Subcutaneous abdominal adipose tissue (tissue), 5 donors: ENCODE data around the gene ARNT2.

Experiments
- H3K27ac ChIP-seq: one replicate; pipeline ENCODE4 v1.7.0; 2013; ENCODE audit warnings: low read depth, mild to moderate bottlenecking, inconsistent platforms, low read length, moderate library complexity
- H3K27me3 ChIP-seq, 5 donors: one replicate each; pipeline ENCODE4 v1.7.0; 2013; ENCODE audit warnings: low read length in 5 of 5, inconsistent platforms in 1 of 5; ENCODE audit not compliant: control insufficient read depth in 5 of 5, insufficient read depth in 4 of 5
- H3K36me3 ChIP-seq, 5 donors: one replicate each; pipeline ENCODE4 v1.7.0; 2013; ENCODE audit warnings: low read length in 5 of 5; ENCODE audit not compliant: control insufficient read depth in 5 of 5, insufficient read depth in 5 of 5
- H3K4me1 ChIP-seq, 5 donors: one replicate each; pipeline ENCODE4 v1.7.0; 2013; ENCODE audit warnings: low read length in 5 of 5, mild to moderate bottlenecking in 3 of 5, moderate library complexity in 1 of 5; ENCODE audit not compliant: control insufficient read depth in 5 of 5, insufficient read depth in 5 of 5
- H3K4me3 ChIP-seq, 5 donors: one replicate each; pipeline ENCODE4 v1.7.0; 2013; ENCODE audit warnings: low read length in 5 of 5, low read depth in 1 of 5
- H3K9ac ChIP-seq, 5 donors: one replicate each; pipeline ENCODE4 v1.7.0; 2013; ENCODE audit warnings: low read length in 5 of 5, mild to moderate bottlenecking in 4 of 5, moderate library complexity in 3 of 5
- H3K9me3 ChIP-seq, 5 donors: one replicate each; pipeline ENCODE4 v1.7.0; 2013; ENCODE audit warnings: low read length in 5 of 5; ENCODE audit not compliant: control insufficient read depth in 5 of 5
- donor health status: healthy.
- donor health status: healthy.
- donor health status: healthy.
- donor health status: healthy.
- donor health status: healthy.

The ARNT2 gene

DNA sequence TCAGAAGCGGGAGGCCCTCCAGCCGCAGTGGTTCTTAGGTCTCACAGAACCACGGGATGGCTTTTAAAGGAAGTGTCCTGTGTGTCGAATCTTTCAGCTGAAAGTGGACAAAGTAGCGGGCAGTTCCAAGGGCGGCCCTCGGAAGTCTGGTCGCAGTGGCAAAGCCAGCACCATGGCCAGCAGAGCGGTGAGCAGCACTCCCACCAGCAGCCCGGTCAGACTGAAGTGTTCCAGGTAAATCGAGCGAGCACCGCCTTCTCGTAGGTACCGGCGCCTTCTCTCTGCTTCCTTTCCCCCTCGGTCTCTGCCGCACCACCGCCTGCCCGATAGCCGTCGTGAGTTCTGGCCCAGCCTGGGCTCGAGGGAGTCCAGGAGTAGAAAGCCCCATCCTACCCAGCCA is 187.3 kb downstream of the ARNT2 start:
- no peak overlapping the region for H3K4me3 ChIP-seq
- H3K27me3 ChIP-seq, result peaks cover 0 to 5% (median 0%) of the 10 kb centered on the region in 5 donors
- H3K4me1 ChIP-seq, result peaks cover 0 to 16% (median 5%) of the 10 kb centered on the region in 5 donors
- H3K9ac ChIP-seq, result no peak overlapping the region
- no peaks in the 10 kb centered on the region for H3K36me3 ChIP-seq
- no peaks in the 10 kb centered on the region for H3K9me3 ChIP-seq
- no peak overlapping the region for H3K27ac ChIP-seq

- Histone ChIP-seq H3K27me3 (peaks cover 0 to 5% (median 0%) of the 10 kb centered on the region in 5 donors), H3K9me3 (no peaks in the 10 kb centered on the region), H3K9ac (no peak overlapping the region), H3K36me3 (no peaks in the 10 kb centered on the region), H3K27ac (no peak overlapping the region), H3K4me3 (no peak overlapping the region), H3K4me1 (peaks cover 0 to 16% (median 5%) of the 10 kb centered on the region in 5 donors)
Observed at GRCh38 chr15:80591938-80592825, 188.0 kb downstream of the ARNT2 start.

- H3K36me3 ChIP-seq, result no peaks in the 10 kb centered on the region
- peaks cover 0 to 5% (median 0%) of the 10 kb centered on the region in 5 donors for H3K27me3 ChIP-seq
- H3K9me3 ChIP-seq, result no peaks in the 10 kb centered on the region
- H3K9ac ChIP-seq, result no peak overlapping the region
- H3K4me3 ChIP-seq, result no peak overlapping the region
- H3K4me1 ChIP-seq, result peaks cover 0 to 16% (median 5%) of the 10 kb centered on the region in 5 donors
- no peak overlapping the region for H3K27ac ChIP-seq
Observed at GRCh38 chr15:80593486-80594030, 189.4 kb downstream of the ARNT2 start.

- H3K36me3 ChIP-seq, result no peaks in the 10 kb centered on the region
Observed at GRCh38 chr15:80594091-80594889, 190.1 kb downstream of the ARNT2 start.

DNA sequence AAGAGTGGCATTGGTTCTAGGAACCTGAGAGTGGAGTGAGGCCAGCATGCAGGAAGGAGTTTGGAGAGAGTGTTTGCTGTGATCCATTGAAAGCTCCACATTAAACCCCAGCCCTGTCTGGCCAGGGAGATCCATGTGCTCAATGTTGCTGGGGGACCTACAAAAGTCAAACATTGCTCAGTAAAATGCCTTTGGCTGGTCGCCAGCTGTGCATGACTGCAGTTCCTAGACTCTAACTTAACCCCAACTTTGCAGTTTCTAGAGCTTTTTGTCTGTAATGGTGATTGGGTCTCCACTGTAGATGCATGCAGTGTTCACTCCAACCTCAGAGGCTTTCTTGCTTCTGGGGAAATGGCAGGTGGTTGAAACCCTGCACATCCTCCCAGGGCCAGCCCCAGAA is 191.2 kb downstream of the ARNT2 start:
- no peak overlapping the region for H3K9ac ChIP-seq
- no peaks in the 10 kb centered on the region for H3K9me3 ChIP-seq
- no peak overlapping the region for H3K4me3 ChIP-seq
- peaks cover 0 to 5% (median 0%) of the 10 kb centered on the region in 5 donors for H3K27me3 ChIP-seq
- no peak overlapping the region for H3K27ac ChIP-seq
- H3K36me3 ChIP-seq, result no peaks in the 10 kb centered on the region
- peaks cover 0 to 16% (median 5%) of the 10 kb centered on the region in 5 donors for H3K4me1 ChIP-seq

More at GRCh38 chr15:80594091-80594889, 190.1 kb downstream of the ARNT2 start:
- peaks cover 0 to 16% (median 5%) of the 10 kb centered on the region in 5 donors for H3K4me1 ChIP-seq
- H3K4me3 ChIP-seq, result no peak overlapping the region
- H3K27me3 ChIP-seq, result peaks cover 0 to 5% (median 0%) of the 10 kb centered on the region in 5 donors
- H3K27ac ChIP-seq, result no peak overlapping the region
- peak overlapping the region in 1 of 5 donors; percentile 2 for H3K9ac ChIP-seq
- H3K9me3 ChIP-seq, result no peaks in the 10 kb centered on the region

DNA sequence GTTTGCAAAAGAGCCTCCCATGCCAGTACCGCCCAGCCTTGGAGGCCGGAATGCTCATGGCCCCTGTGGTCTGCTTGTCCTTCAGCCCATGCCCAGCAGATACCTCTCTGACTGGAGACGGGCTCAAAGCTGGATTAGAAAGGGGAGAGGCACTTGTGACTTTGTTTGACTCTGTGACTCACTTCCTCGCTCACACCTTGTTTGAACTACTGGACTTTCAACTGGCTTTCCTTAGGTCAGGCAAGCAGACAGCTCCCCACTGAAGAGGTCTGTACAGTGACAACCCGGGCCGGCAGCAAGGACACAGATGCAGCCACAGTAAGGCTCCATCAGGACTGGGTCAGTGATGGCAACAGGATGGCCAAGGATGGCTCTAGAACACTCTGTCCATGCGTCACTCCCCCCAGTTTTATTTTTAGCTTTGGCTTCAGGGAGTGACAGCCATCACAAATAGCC is 192.4 kb downstream of the ARNT2 start:
- Histone ChIP-seq H3K27ac (no peak overlapping the region), H3K9me3 (no peaks in the 10 kb centered on the region), H3K4me1 (peaks cover 0 to 16% (median 5%) of the 10 kb centered on the region in 5 donors), H3K27me3 (peaks cover 0 to 5% (median 0%) of the 10 kb centered on the region in 5 donors), H3K4me3 (no peak overlapping the region), H3K36me3 (no peaks in the 10 kb centered on the region), H3K9ac (no peak overlapping the region)

GRCh38 chr15:80597076-80597475 is 192.9 kb downstream of the ARNT2 start:
- Histone ChIP-seq H3K4me1 (peaks cover 0 to 16% (median 5%) of the 10 kb centered on the region in 5 donors), H3K9ac (no peak overlapping the region), H3K27ac (no peak overlapping the region), H3K9me3 (no peaks in the 10 kb centered on the region), H3K4me3 (no peak overlapping the region), H3K27me3 (peaks cover 0 to 2% (median 0%) of the 10 kb centered on the region in 5 donors), H3K36me3 (no peaks in the 10 kb centered on the region)

DNA sequence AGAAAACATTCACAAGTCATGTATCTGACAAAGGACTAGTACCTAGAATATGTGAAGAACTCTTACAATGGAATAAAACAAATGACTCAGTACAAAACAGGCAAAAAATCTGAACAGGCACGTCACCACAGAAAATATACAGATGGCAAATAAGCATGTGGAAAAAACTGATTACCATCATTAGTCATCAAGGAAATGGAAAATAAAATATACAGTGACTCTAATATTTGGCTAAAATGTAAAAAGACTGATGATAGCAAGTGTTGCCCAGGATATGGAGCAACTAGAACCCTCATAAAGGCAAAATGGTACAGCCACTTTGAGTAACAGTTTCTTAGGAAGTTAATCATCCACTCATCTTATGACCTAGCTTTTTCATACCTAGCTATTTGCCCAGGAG is 195.2 kb downstream of the ARNT2 start:
- H3K4me3 ChIP-seq, result no peak overlapping the region
- no peak overlapping the region for H3K9ac ChIP-seq
- no peak overlapping the region for H3K27ac ChIP-seq
- peaks cover 0 to 11% (median 3%) of the 10 kb centered on the region in 5 donors for H3K4me1 ChIP-seq
- H3K36me3 ChIP-seq, result no peaks in the 10 kb centered on the region
- H3K27me3 ChIP-seq, result no peaks in the 10 kb centered on the region
- no peaks in the 10 kb centered on the region for H3K9me3 ChIP-seq

- no peaks in the 10 kb centered on the region for H3K4me1 ChIP-seq
- no peak overlapping the region for H3K9ac ChIP-seq
- H3K36me3 ChIP-seq, result no peaks in the 10 kb centered on the region
- no peaks in the 10 kb centered on the region for H3K27me3 ChIP-seq
- no peaks in the 10 kb centered on the region for H3K9me3 ChIP-seq
- H3K4me3 ChIP-seq, result no peak overlapping the region
- no peak overlapping the region for H3K27ac ChIP-seq
Observed at GRCh38 chr15:80600626-80601025, 196.4 kb downstream of the ARNT2 start.
